Hepatocyte (in vitro differentiated cells): ENCODE results near the gene EHBP1L1. TPM values are rescaled to one million over a fixed set of nuclear protein-coding genes. Genes with fewer than 3 reads are reported as not detected.
A peak's percentile ranks its signal among the peaks of the same experiment; 100 is the strongest.

Experiments
- DNase-seq: peaks from one replicate; pipeline ENCODE4 v3.0.0-alpha.2; 2016; ENCODE audit warnings: low spot score
- H2AFZ ChIP-seq: fragments of 200-600 bp; sonication (generic); 2 replicates; pipeline ENCODE4 v1.6.0; 2016; ENCODE audit warnings: antibody characterized with exemption, mild to moderate bottlenecking
- H3K27ac ChIP-seq: fragments of 200-600 bp; sonication (generic); 2 replicates; pipeline ENCODE4 v1.5.1; 2016; ENCODE audit warnings: mild to moderate bottlenecking
- H3K27me3 ChIP-seq: fragments of 200-600 bp; sonication (generic); 2 replicates; pipeline ENCODE4 v1.6.1; 2016
- H3K36me3 ChIP-seq: fragments of 200-600 bp; sonication (generic); replicated peaks from 2 replicates; pipeline ENCODE4 v1.5.1; 2016; ENCODE audit warnings: low read depth; ENCODE audit not compliant: insufficient read depth
- H3K4me1 ChIP-seq: fragments of 200-600 bp; sonication (generic); 2 replicates; pipeline ENCODE4 v1.5.1; 2016; ENCODE audit warnings: mild to moderate bottlenecking, moderate library complexity; ENCODE audit not compliant: insufficient read depth
- H3K4me2 ChIP-seq: fragments of 200-600 bp; sonication (generic); 2 replicates; pipeline ENCODE4 v1.6.0; 2016
- H3K4me3 ChIP-seq: fragments of 200-600 bp; sonication (generic); 2 replicates; pipeline ENCODE4 v1.5.1; 2016; ENCODE audit warnings: mild to moderate bottlenecking
- H3K79me2 ChIP-seq: fragments of 200-600 bp; sonication (generic); 2 replicates; pipeline ENCODE4 v1.6.0; 2017; ENCODE audit warnings: mild to moderate bottlenecking
- H3K9me2 ChIP-seq: fragments of 200-600 bp; sonication (generic); replicated peaks from 2 replicates; pipeline ENCODE4 v1.6.0; 2017; ENCODE audit warnings: mild to moderate bottlenecking; ENCODE audit not compliant: insufficient read depth
- H3K9me3 ChIP-seq: fragments of 200-600 bp; sonication (generic); 2 replicates; pipeline ENCODE4 v1.5.1; 2016; ENCODE audit warnings: low read depth, mild to moderate bottlenecking
- H4K20me1 ChIP-seq: fragments of 200-600 bp; sonication (generic); 2 replicates; pipeline ENCODE4 v1.6.0; 2016; ENCODE audit warnings: mild to moderate bottlenecking; ENCODE audit not compliant: insufficient read depth, poor library complexity, severe bottlenecking
- CTCF ChIP-seq: fragments of 200-600 bp; sonication (generic); IDR thresholded peaks from 2 replicates; pipeline ENCODE4 v1.5.1; 2016; ENCODE audit warnings: antibody characterized with exemption, mild to moderate bottlenecking; ENCODE audit not compliant: poor library complexity
- EZH2 ChIP-seq: fragments of 200-600 bp; sonication (generic); IDR thresholded peaks from 2 replicates; pipeline ENCODE4 v1.6.1; 2016; ENCODE audit warnings: antibody characterized with exemption, mild to moderate bottlenecking, borderline replicate concordance
- EZH2phosphoT487 ChIP-seq: fragments of 200-600 bp; sonication (generic); IDR thresholded peaks from one replicate; pipeline ENCODE4 v1.6.1; 2018; ENCODE audit warnings: antibody characterized with exemption, mild to moderate bottlenecking, low read depth, moderate library complexity; ENCODE audit not compliant: unreplicated experiment, severe bottlenecking
- WGBS: methylation state at CpG from one replicate; pipeline ENCODE4 v1.1.6; 2016; ENCODE audit warnings: low lambda C conversion rate; ENCODE audit errors: missing lambda C conversion rate; 5-methylcytosine and 5-hydroxymethylcytosine counted together
- polyA plus RNA-seq: library from polyadenylated mRNA; unstranded; fragments of >200 nt; fragmentation: Nextera tagmentation; extraction: Ambion mirVana; gene quantifications from 2 replicates; pipeline ENCODE4 v1.2.1, GENCODE V29; 2016
- total RNA-seq: library from RNA; depleted of rRNA; stranded (reverse); fragments of >200 nt; gene quantifications from 2 replicates; pipeline ENCODE4 v1.2.3, GENCODE V29; 2014

Gene EHBP1L1
- 8.4 and 20.9 TPM in 2 replicates for total RNA-seq
- 12.5 and 18.1 TPM in 2 replicates for polyA plus RNA-seq

GRCh38 chr11:65575568-65576231 lies at the start of gene EHBP1L1:
Gene EHBP1L1, plus strand, starts transcription at chr11:65576053. Its CDS starts 250 bp downstream, at chr11:65576303.
- DNase-seq: peak; percentile 85
- Histone ChIP-seq H3K27ac (peak within 1 kb of the TSS; percentile 82), H4K20me1 (peaks cover 19% of the 10 kb centered on the region), H3K27me3 (no peaks in the 10 kb centered on the region), H3K4me2 (peak within 1 kb of the TSS; percentile 98), H3K9me3 (no peaks in the 10 kb centered on the region), H3K4me3 (peak within 1 kb of the TSS; percentile 79), H3K36me3 (no peaks in the 10 kb centered on the region), H3K9me2 (no peaks in the 10 kb centered on the region), H2AFZ (no peak within 1 kb of the TSS), H3K4me1 (peaks cover 57% of the 10 kb centered on the region), H3K79me2 (peaks cover 27% of the 10 kb centered on the region)
- TF ChIP-seq CTCF (no peak), EZH2 (no peak), EZH2phosphoT487 (no peak)
- 8% methylated on average over 28 of the region's 69 CpGs for WGBS

- H3K36me3 ChIP-seq: no peaks in the 10 kb centered on the region
Measured at GRCh38 chr11:65526744-65527143, 49.1 kb upstream of the EHBP1L1 start.

GRCh38 chr11:65528819-65529350 lies 47.0 kb upstream of the EHBP1L1 start:
- H3K36me3 ChIP-seq: no peaks in the 10 kb centered on the region
- no peak for DNase-seq
- H3K4me2 ChIP-seq: no peak overlapping the region
- peaks cover 3% of the 10 kb centered on the region for H4K20me1 ChIP-seq
- TF ChIP-seq CTCF (no peak), EZH2 (no peak), EZH2phosphoT487 (no peak)
- H3K9me2 ChIP-seq: no peaks in the 10 kb centered on the region
- H2AFZ ChIP-seq: no peak overlapping the region
- H3K79me2 ChIP-seq: peaks cover 37% of the 10 kb centered on the region
- H3K27me3 ChIP-seq: no peaks in the 10 kb centered on the region
- H3K9me3 ChIP-seq: no peaks in the 10 kb centered on the region
- 87% methylated on average over 12 of the region's 12 CpGs for WGBS
- H3K4me1 ChIP-seq: peaks cover 17% of the 10 kb centered on the region
- no peak overlapping the region for H3K27ac ChIP-seq
- no peak overlapping the region for H3K4me3 ChIP-seq

More at GRCh38 chr11:65526744-65527143, 49.1 kb upstream of the EHBP1L1 start:
- WGBS: 99% methylated on average over 8 of the region's 8 CpGs
- Histone ChIP-seq H3K4me1 (peaks cover 29% of the 10 kb centered on the region), H3K4me3 (no peak overlapping the region), H4K20me1 (peaks cover 3% of the 10 kb centered on the region), H3K27ac (no peak overlapping the region), H3K9me3 (no peaks in the 10 kb centered on the region), H2AFZ (no peak overlapping the region), H3K4me2 (peak overlapping the region; percentile 97), H3K79me2 (peaks cover 37% of the 10 kb centered on the region), H3K27me3 (no peaks in the 10 kb centered on the region), H3K9me2 (no peaks in the 10 kb centered on the region)
- TF ChIP-seq EZH2 (no peak), EZH2phosphoT487 (no peak), CTCF (no peak)
- no peak for DNase-seq
